Ramos (cell line): ENCODE measurements around the gene EPB41L1.

ENCODE experiments used
- in situ Hi-C: fragments of 300-500 bp; cut with MboI; formaldehyde crosslinking; loops from one replicate; pipeline ENCODE4 v1.14.3; 2022; ENCODE audit warnings: low sequenced_read_pairs; ENCODE audit not compliant: unreplicated experiment

The EPB41L1 gene

GRCh38 chr20:36154700-36155628, at the start of gene EPB41L1:
Gene EPB41L1, plus strand, starts transcription at chr20:36154740. Its CDS starts 19,038 bp downstream, at chr20:36173778.
- in situ Hi-C loops = loop anchor here (5.0 kb wide), 1 partner anchor 42 kb away; no protein-coding TSS in a partner anchor

GRCh38 chr20:36104856-36105255, 49.7 kb upstream of the EPB41L1 start:
- in situ Hi-C loops = no loop called here

GRCh38 chr20:36105711-36106226, 48.8 kb upstream of the EPB41L1 start:
- in situ Hi-C loops = no loop called here

- in situ Hi-C loops = no loop called here
Measured at GRCh38 chr20:36106606-36107005, 47.9 kb upstream of the EPB41L1 start.

- in situ Hi-C loops = no loop called here
Measured at GRCh38 chr20:36107881-36108280, 46.7 kb upstream of the EPB41L1 start.

GRCh38 chr20:36109251-36109947, 45.1 kb upstream of the EPB41L1 start:
- in situ Hi-C loops = no loop called here

GRCh38 chr20:36110994-36111393, 43.5 kb upstream of the EPB41L1 start:
- in situ Hi-C loops = no loop called here

- in situ Hi-C loops = no loop called here
Measured at GRCh38 chr20:36112112-36112511, 42.4 kb upstream of the EPB41L1 start.

- in situ Hi-C loops = no loop called here
Measured at GRCh38 chr20:36113036-36113435, 41.5 kb upstream of the EPB41L1 start.

- in situ Hi-C loops = no loop called here
Measured at GRCh38 chr20:36113566-36114250, 40.8 kb upstream of the EPB41L1 start.

GRCh38 chr20:36114707-36115106, 39.8 kb upstream of the EPB41L1 start:
- in situ Hi-C loops = no loop called here

GRCh38 chr20:36115925-36116324, 38.6 kb upstream of the EPB41L1 start:
- in situ Hi-C loops = no loop called here

- in situ Hi-C loops = no loop called here
Measured at GRCh38 chr20:36116807-36117441, 37.6 kb upstream of the EPB41L1 start.

GRCh38 chr20:36117638-36118037, 36.9 kb upstream of the EPB41L1 start:
- in situ Hi-C loops = no loop called here

- in situ Hi-C loops = no loop called here
Measured at GRCh38 chr20:36118371-36118770, 36.2 kb upstream of the EPB41L1 start.

GRCh38 chr20:36119537-36119936, 35.0 kb upstream of the EPB41L1 start:
- in situ Hi-C loops = no loop called here

- in situ Hi-C loops = no loop called here
Measured at GRCh38 chr20:36120241-36120640, 34.3 kb upstream of the EPB41L1 start.

GRCh38 chr20:36120991-36121390, 33.5 kb upstream of the EPB41L1 start:
- in situ Hi-C loops = no loop called here

- in situ Hi-C loops = no loop called here
Measured at GRCh38 chr20:36121981-36122930, 32.3 kb upstream of the EPB41L1 start.
